Activated naive CD4-positive, alpha-beta T cell treated with anti-CD3 and anti-CD28 coated beads, Interleukin-2, amount 50 U/mL, for 24 hours (primary cell): ENCODE results near the gene LMTK2.

Experiments
- H3K27ac Mint-ChIP-seq: one replicate; pipeline ENCODE4 v1.8.0; 2021; ENCODE audit warnings: mild to moderate bottlenecking, mixed read lengths
- H3K27me3 Mint-ChIP-seq: one replicate; pipeline ENCODE4 v1.8.0; 2021; ENCODE audit warnings: mixed read lengths
- H3K36me3 Mint-ChIP-seq: one replicate; pipeline ENCODE4 v1.8.0; 2021; ENCODE audit warnings: mixed read lengths
- H3K4me1 Mint-ChIP-seq: one replicate; pipeline ENCODE4 v1.8.0; 2021; ENCODE audit warnings: mixed read lengths
- H3K4me3 Mint-ChIP-seq: one replicate; pipeline ENCODE4 v1.8.0; 2021; ENCODE audit warnings: mild to moderate bottlenecking, mixed read lengths
- H3K9me3 Mint-ChIP-seq: one replicate; pipeline ENCODE4 v1.8.0; 2021; ENCODE audit warnings: mixed read lengths

LMTK2 gene

DNA sequence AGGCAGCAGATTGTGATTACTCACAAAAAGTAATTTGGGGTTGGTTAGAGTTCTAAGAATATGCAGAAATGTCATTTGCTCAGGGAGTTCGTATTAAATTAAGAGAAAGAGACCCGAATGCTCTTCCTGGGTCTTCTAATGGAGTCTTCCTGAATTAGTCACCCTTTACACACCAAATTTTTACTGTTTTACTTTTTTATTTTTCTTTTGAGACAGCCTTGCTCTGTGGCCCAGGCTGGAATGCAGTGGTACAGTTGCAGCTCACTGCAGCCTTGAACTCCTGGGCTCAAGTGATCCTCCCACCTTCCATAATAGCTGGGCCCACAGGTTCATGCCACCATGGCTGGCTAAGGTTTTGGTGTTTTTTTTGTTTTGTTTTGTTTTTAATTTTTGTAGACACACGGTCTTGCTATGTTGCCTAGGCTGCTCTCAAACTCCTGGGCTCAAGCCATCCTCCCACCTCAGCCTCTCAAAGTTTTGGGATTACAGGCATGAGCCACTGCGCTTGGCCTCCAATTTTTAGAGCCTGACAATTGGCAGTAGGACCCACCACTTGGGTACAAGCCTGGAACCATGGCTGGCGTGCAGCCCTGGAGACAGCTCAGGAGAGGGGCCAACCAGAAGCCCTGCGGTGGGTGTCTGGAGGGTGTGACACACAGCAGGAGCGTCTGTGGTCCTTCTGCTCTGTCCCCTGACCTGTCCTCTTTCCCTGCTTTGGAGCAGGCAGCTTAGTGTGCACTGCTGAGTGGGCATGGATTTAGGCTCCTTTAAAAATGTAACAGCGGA, 88.2 kb downstream of the LMTK2 start:
- Mint-ChIP-seq H3K9me3 (no peaks in the 10 kb centered on the region), H3K4me1 (peaks cover 6% of the 10 kb centered on the region), H3K4me3 (no peak overlapping the region), H3K36me3 (peaks cover 9% of the 10 kb centered on the region), H3K27me3 (no peaks in the 10 kb centered on the region), H3K27ac (no peak overlapping the region)

DNA sequence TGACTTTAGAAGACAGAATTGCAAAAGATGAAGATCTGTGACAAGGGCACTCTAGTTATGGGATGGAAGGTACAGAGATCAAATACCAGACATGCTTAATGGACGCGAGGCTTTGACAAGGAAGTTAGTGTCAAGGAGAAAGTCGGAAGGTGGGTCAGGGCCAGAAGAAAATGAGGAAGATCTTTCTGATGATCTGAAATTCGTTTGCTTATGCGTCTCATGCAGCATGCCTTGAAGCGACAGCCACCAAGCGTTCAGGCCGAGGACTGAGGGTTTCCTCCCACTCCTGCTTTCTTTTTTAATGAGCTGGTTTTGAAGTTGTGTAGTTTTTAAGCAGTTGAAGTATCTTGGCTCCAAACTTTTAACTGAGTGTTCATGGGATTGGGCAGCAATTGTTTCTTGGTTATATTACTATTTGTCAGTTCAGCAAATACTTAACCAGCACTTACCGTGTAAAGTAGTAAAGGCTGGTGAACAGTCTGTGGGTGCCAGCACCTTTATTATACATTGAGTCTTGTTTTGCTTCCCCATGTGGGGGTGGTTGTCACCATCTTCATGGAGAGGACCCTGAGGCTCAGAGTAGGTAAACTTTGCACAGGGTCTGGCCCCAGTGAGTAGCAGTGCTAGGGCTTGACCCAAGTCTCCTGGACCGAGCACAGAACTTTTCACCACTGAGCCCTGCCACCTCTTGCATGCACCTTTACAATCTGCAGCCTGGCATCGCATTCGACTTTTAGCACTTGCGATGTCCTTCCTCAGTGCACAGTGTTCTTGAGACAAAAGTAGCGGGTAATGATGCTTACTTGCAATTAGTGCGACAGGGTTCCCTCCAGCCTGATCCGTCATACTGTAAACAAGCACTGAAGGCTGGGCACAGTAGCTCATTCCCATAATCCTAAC, 90.3 kb downstream of the LMTK2 start:
- Mint-ChIP-seq H3K27ac (no peak overlapping the region), H3K9me3 (no peaks in the 10 kb centered on the region), H3K4me3 (no peak overlapping the region), H3K27me3 (no peaks in the 10 kb centered on the region), H3K4me1 (peaks cover 27% of the 10 kb centered on the region), H3K36me3 (peaks cover 11% of the 10 kb centered on the region)

DNA sequence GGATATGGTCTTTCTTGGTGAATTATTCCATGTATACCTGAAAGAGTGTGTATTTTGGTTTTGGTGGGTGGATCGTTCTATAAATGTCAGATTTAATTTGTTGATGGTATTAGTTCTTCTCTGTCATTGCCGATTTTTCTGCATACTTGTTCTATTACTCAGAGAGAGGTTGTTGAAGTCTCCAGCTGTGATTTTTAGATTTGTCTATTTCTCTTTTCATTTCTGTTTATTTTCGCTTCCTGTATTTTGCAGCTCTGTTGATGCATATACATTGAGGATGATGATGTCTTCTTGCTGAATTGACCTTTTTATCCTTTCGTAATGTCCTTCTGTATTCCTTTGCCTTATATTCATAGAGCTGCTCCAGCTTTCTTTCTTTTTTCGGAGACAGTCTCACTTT, 92.5 kb downstream of the LMTK2 start:
- Mint-ChIP-seq H3K4me1 (peaks cover 48% of the 10 kb centered on the region), H3K9me3 (no peaks in the 10 kb centered on the region), H3K27ac (peak overlapping the region; percentile 53)

DNA sequence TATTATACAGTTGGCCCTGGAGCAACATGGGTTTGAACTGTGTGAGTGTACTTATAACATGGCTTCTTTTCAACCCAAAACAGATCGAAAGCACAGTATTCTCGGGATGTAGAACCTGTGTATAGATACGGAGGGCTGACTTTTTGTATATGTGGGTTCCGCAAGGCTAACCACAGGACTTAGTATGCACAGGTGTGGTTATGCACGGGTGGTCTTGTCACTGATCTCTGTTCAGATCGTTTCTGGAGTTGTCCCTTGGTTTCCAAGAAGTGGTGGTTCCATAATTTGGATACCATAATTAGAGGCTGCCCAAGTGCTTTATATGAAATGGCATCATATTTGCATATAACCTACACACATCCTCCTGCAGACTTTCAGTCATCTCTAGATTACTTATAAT, 93.7 kb downstream of the LMTK2 start:
- no peak overlapping the region for H3K4me3 Mint-ChIP-seq
- peaks cover 59% of the 10 kb centered on the region for H3K4me1 Mint-ChIP-seq
- H3K36me3 Mint-ChIP-seq = peaks cover 11% of the 10 kb centered on the region
- no peaks in the 10 kb centered on the region for H3K9me3 Mint-ChIP-seq
- no peaks in the 10 kb centered on the region for H3K27me3 Mint-ChIP-seq
- H3K27ac Mint-ChIP-seq = peak overlapping the region; percentile 14

More for the DNA sequence above, 92.5 kb downstream of the LMTK2 start:
- H3K36me3 Mint-ChIP-seq = peaks cover 11% of the 10 kb centered on the region
- H3K27me3 Mint-ChIP-seq = no peaks in the 10 kb centered on the region
- no peak overlapping the region for H3K4me3 Mint-ChIP-seq

DNA sequence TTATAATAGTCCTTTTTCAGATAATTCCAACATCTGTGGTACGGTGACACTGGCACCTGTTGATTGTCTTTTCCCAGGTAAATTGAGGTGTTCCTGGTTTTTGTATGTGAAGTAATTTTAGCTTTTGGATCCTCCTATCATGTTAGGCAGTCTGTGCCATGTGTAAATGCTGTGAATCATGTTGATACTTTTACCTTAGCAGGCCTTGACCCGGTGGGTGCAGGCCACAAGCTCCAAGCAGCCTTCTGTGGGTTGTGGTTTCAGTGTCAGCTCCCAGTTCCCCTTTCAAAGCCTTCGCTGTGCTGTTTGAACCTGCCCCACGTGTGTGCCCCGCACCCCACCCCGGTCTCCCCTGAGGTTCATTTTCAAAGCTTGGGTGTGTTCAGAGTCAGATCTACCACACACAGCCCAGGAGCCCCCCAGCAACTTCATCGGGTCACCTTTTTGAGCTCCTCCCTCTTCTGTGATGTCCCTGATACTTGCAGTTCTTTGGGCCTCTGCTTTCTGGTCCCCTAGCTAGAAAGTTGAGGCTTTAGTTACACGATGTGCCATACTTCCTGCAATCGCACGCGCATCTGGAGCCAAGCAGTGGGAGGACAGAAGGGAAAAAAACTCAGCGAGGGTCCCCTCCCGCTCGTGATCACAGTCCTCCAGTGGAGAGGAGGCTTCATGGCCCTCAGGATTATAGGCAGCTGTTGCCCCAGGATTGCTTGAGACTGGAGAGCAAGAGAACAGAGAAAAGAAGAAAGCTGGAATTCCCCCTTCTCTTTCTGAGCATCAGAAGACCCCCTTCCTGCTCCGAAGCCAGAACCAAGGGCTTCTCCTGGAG, 95.9 kb downstream of the LMTK2 start:
- Mint-ChIP-seq H3K4me3 (peak overlapping the region; percentile 31), H3K4me1 (peaks cover 64% of the 10 kb centered on the region), H3K36me3 (peaks cover 18% of the 10 kb centered on the region)

DNA sequence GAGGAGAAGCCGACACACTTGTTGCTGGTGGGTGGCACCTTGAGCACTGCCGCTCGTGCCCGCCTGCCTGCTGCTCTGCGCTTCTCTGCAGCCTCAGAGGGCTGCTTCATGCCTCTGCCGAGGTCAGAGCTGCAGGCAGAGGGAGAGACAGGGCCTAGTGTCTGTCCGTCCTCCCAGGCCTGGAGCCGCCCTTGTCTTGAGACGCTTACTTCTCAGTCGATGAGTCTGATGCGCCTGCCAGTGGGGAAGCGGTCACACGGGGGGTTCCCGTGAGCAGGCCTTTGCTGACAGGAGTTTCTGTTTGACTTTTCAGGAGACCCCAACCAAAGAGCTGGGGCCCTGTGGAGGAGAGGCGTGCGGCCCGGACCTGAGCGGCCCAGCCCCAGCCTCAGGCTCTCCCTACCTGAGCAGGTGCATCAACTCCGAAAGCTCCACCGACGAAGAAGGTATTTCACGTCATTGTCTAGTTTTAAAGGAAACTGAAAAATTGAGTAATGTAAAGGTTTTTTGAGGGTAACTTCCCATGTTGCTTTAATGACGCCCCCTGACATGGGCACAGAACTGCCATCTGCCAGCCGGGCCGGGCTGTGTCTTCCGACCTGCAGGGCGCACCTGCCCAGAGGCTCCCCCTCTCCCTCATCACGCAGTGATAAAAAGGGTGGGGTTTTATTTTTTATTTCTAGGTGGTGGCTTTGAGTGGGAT, 96.8 kb downstream of the LMTK2 start:
- no peak overlapping the region for H3K27ac Mint-ChIP-seq
- H3K27me3 Mint-ChIP-seq = no peaks in the 10 kb centered on the region
- no peaks in the 10 kb centered on the region for H3K9me3 Mint-ChIP-seq
- peak overlapping the region; percentile 42 for H3K4me3 Mint-ChIP-seq
- H3K36me3 Mint-ChIP-seq = peaks cover 15% of the 10 kb centered on the region
- peaks cover 64% of the 10 kb centered on the region for H3K4me1 Mint-ChIP-seq

More for the DNA sequence above, 95.9 kb downstream of the LMTK2 start:
- Mint-ChIP-seq H3K9me3 (no peaks in the 10 kb centered on the region), H3K27me3 (no peaks in the 10 kb centered on the region), H3K27ac (peak overlapping the region; percentile 64)

DNA sequence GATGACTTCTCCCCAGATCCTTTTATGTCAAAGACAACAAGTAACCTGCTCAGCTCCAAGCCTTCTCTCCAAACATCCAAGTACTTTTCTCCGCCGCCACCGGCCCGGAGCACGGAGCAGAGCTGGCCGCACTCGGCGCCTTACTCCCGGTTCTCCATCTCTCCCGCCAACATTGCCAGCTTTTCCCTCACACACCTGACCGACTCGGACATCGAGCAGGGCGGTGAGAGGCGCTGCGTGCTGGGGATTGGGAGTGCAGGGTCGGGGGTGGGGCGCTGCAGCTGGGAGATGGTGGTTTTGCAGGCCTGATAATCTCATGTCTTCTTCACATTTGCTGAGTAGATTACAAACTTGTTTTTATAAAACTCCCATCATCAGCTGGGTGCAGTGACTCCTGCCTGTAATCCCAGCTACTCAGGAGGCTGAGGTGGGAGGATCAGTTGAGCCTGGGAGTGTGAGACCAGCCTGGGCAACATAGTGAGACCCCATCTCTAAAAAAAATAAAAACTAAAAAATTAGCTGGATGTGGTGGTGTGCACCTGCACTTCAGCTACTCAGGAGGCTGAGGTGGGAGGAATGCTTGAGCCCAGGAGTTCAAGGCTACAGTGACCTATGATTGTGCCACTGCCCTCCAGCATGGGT, 97.4 kb downstream of the LMTK2 start:
- Mint-ChIP-seq H3K27ac (no peak overlapping the region), H3K4me1 (peaks cover 60% of the 10 kb centered on the region), H3K36me3 (peaks cover 12% of the 10 kb centered on the region)

DNA sequence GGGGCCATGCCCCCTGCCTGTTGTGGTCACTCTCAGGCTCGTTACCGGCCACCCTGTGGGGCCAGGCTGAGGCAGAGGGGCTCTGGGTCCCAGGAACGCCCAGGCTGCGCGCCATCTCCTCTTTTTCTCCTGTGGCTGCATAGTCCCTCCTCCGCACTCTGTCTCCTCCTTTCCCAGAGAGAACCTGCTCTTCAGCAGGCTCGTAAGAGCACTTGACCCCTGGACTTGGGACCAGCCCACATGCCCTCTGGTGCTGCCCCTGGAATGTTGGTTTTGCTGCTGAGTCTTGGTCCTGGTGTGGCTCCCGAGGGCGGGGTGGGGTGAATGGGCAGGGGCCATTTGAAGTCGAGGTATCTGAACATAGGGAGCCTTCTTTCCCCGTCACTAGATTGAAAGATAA, 98.0 kb downstream of the LMTK2 start:
- peaks cover 58% of the 10 kb centered on the region for H3K4me1 Mint-ChIP-seq
- no peak overlapping the region for H3K27ac Mint-ChIP-seq
- H3K36me3 Mint-ChIP-seq = peaks cover 10% of the 10 kb centered on the region
- H3K9me3 Mint-ChIP-seq = no peaks in the 10 kb centered on the region
- no peak overlapping the region for H3K4me3 Mint-ChIP-seq
- H3K27me3 Mint-ChIP-seq = no peaks in the 10 kb centered on the region

More for the DNA sequence above, 97.4 kb downstream of the LMTK2 start:
- Mint-ChIP-seq H3K27me3 (no peaks in the 10 kb centered on the region), H3K4me3 (peak overlapping the region; percentile 42), H3K9me3 (no peaks in the 10 kb centered on the region)

DNA sequence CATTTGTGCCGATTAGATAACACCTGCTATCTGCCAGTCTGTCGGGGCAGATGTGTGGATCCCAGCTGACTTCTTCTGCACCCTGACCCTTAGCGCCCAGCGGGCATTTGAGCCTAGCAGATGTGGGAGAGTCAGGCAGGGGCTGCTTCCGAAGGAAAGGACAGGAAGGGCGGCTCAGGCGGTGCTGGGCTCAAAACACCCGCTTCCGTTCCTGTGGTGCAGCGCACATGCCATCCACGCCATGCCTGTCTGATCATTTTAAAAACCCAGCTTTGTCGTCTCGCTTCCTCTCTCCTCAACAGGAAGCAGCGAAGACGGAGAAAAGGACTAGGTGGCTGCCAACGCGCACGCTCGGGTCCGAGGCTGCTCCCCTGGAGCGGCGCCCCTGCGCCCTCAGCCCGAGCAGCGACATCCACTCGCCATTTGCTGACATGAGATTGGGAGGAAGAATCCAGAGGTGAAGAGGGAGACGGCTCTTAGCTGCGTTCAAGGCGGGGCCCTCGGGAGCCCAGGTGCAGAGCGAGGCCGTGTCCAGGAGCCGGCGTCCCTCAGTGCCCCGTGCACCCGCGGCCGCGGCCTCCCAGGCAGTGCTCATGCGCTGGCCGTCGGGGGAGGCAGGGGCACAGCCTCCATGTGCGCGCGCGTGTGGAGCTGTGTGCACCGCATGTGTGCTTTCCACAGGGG, 98.6 kb downstream of the LMTK2 start:
- Mint-ChIP-seq H3K4me1 (peaks cover 58% of the 10 kb centered on the region), H3K27me3 (no peaks in the 10 kb centered on the region), H3K36me3 (peaks cover 8% of the 10 kb centered on the region), H3K4me3 (no peak overlapping the region), H3K27ac (no peak overlapping the region), H3K9me3 (no peaks in the 10 kb centered on the region)

DNA sequence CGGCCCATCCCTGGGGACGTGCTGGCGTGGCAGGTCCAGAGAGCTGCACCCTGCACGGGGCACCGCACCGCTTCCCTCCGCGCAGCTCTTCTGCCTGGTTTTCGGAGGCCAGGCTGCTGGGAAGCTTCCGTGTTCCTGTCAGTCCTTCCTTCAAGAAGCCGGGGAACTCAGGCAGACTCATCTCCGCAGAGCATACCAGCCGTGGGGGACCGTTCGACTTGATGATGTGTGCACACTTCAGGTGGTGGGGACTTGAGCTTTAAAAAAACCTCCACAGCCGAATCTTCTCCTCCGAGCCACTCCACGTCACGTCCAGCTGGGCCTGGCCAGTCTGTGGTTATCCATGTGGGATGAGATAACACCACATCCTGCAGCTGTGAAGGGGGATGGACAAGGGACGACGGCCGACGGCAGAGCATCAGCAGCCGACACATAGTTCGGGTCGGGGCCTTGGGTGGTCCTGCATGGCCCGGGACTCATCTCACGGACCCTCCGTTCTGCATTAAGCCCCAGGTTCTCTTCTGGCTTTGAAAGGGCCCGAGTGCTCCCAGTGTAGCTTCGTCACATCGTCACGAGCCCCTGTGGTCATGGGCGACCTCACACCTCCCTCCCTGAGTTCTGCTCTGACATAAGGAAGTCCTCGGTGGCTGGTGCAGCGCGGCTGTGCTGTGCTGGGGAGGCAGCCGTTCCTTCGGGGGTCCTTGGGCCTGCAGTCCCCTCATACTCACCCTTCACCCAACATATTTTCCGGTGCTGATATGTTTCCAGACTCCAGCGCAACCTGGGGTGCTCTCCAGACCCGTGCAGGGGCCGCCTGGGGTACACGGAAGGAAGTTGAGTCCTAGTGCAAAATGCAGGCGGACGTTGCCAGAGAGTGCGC, 100.0 kb downstream of the LMTK2 start:
- H3K27ac Mint-ChIP-seq = no peak overlapping the region
- no peak overlapping the region for H3K4me3 Mint-ChIP-seq
- H3K36me3 Mint-ChIP-seq = peaks cover 8% of the 10 kb centered on the region
- no peaks in the 10 kb centered on the region for H3K9me3 Mint-ChIP-seq
- H3K27me3 Mint-ChIP-seq = no peaks in the 10 kb centered on the region
- peaks cover 45% of the 10 kb centered on the region for H3K4me1 Mint-ChIP-seq

DNA sequence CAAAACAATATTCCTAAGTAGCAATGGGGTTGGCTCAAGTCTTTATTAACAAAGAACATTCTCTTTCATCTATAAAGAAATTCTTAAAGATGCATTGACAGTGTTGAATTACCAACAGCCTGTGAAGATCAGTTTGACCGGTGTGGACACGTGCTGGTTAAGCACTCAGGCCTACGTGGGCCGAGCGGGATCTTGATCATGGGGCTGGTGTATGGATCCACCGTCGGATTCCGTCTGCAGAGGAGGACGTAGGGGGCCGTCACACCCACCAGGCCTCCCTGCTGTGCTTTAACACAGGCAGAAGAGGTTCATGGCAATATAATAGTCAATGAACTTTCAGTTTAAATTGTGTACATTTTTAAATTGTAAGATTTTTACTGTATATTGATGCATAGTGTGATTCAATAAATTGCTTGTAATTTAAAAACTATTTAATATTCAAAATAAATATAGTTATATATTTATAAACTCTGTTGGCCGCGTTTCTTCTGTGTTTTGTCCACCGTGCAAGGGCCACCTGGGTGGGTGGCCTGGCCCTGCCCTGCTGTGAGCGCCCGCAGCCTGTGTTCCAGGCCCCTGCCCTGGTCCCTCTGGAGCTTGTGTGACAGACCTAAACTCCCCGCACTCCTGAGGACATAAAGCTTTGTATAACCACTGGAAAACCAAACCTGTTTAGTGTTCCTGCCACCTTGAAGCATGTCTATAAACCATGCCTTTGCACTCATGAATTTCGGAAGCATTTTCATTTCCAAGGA, 102.7 kb downstream of the LMTK2 start:
- Mint-ChIP-seq H3K36me3 (peaks cover 6% of the 10 kb centered on the region), H3K4me1 (peaks cover 23% of the 10 kb centered on the region), H3K9me3 (no peaks in the 10 kb centered on the region), H3K27ac (no peak overlapping the region), H3K27me3 (no peaks in the 10 kb centered on the region), H3K4me3 (peak overlapping the region; percentile 33)

DNA sequence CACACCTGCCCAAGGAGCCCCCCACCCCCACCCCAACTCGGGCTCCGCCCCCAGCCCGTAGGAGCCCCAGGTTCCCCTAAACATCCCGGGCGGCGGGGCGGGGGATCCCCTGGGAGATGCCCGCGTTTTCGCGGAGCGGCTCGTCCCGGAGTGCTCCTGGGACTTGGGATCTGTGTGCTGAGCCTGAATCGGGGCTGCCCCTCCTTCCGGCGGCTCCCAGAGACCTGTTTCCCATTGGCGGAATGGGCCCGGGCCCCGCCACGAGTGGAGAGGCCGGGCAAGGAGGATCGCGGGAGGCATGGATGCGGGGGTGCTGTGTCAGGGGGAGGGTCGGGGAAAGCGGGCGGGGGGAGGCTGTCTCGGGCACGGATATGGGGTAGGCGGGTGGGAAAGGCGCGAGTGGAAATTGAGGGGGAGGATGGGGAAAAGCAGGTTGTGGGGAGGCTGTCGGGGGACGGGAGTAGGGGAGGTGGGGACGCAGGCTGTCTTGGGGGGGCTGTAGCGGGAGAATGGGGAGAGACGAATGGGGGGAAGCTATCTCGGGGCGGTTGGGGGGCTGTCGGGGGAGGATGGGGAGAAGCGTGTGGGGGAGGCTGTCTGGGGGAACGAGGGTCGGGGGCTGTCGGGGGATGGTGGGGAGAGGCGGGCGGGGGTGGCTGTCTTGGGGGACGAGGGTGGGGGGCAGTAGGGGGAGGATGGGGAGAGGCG, 104.0 kb downstream of the LMTK2 start:
- Mint-ChIP-seq H3K4me1 (peaks cover 13% of the 10 kb centered on the region), H3K9me3 (no peaks in the 10 kb centered on the region), H3K27ac (no peak overlapping the region), H3K27me3 (no peaks in the 10 kb centered on the region), H3K4me3 (no peak overlapping the region), H3K36me3 (peaks cover 6% of the 10 kb centered on the region)
